Pancreas (tissue), 10 donors: Measurements from ENCODE around the gene FXN. TPM values are rescaled to one million over a fixed set of nuclear protein-coding genes. Genes with fewer than 3 reads are reported as not detected.
"Not testable (repeated sequence)": the region's sequence is repeated elsewhere in the genome, so short reads cannot be mapped to it uniquely, and the experiment has no call there.

Source experiments
- ATAC-seq, 4 donors: fragments of 200-7000 bp; cut with Tn5 transposase; one replicate each; pipeline versions ENCODE4 v1.8.0 to v1.9.1; 2020; ENCODE audit warnings: mild to moderate bottlenecking in 4 of 4, moderate library complexity in 4 of 4
- DNase-seq, 6 donors: peaks; one replicate each; pipeline ENCODE4 v3.0.0-alpha.2; 2020
- FAIRE-seq: peaks from 2 replicates; lab custom pipeline; 2012; peaks lifted over from hg19 to GRCh38; lab: Jason Lieb, UNC
- H3K27ac ChIP-seq, 4 donors: fragments of 200-600 bp; sonication (generic); 1 replicate in 3 of 4; 2 replicates in 1 of 4; pipeline versions ENCODE4 v1.5.0 to v1.8.0; 2020
- H3K27me3 ChIP-seq, 4 donors: fragments of 200-600 bp; one replicate each; pipeline ENCODE4 v1.8.0; 2021
- H3K36me3 ChIP-seq, 3 donors: fragments of 200-600 bp; sonication (generic) in 1 of 3; one replicate each; pipeline versions ENCODE4 v1.5.0 to v1.8.0; 2020 to 2021
- H3K4me1 ChIP-seq, 3 donors: fragments of 200-600 bp; one replicate each; pipeline ENCODE4 v1.8.0; 2021
- H3K4me3 ChIP-seq, 4 donors: fragments of 200-600 bp; sonication (generic) in 2 of 4; one replicate each; pipeline versions ENCODE4 v1.5.0 to v1.8.0; 2020 to 2021
- H3K9me3 ChIP-seq, 4 donors: fragments of 200-600 bp; one replicate each; pipeline ENCODE4 v1.8.0; 2021
- CTCF ChIP-seq, 4 donors: fragments of 200-600 bp; sonication (generic) in 3 of 4; IDR thresholded peaks; one replicate each; pipeline versions ENCODE4 v1.5.0 to v1.8.0; 2021; ENCODE audit warnings: antibody characterized with exemption in 4 of 4
- WGBS, 2 donors: extraction: QIAGEN DNeasy Blood & Tissue Kit; methylation state at CpG; one replicate each; pipeline ENCODE4 v1.1.7; 2013; 5-methylcytosine and 5-hydroxymethylcytosine counted together
- intact Hi-C, 3 donors: fragments of 100-400 bp; cut with DNase I; formaldehyde crosslinking; loops; one replicate each; pipeline versions ENCODE4 v1.11.1 to v1.14.2; 2022
- polyA plus RNA-seq, 2 donors: library from polyadenylated mRNA; stranded (reverse); fragments of 200-250 nt; gene quantifications; one replicate each; pipeline ENCODE4 v1.2.3, GENCODE V29; 2013
- total RNA-seq, 6 donors: library from RNA; stranded (reverse); fragmentation: NEBNext Ultra II Directional in 4 of 6; extraction: Animal tissue kit (Norgen Biotek cat#: 25700) in 4 of 6; gene quantifications; one replicate each; pipeline versions ENCODE4 v1.2.1 to v1.2.4, GENCODE V29; 2021 to 2023
- donor health status: healthy with polysubstance abuse.
- donor health status: DM: no; HTN: no; CAD: no; lungs with moderate emphysema.
- donor health status: DM: no; HTN: no; CAD: no.
- donor health status: control.
- donor health status: control.
- donor health status: Bipolar disorder and iron deficiency.
- donor health status: DM: yes; HTN: yes; CAD: no.
- donor health status: DM: no; HTN: no; CAD: no.
- donor health status: DM: no; HTN: no; CAD: no.
- donor health status: DM: yes; HTN: yes; CAD: no.

Gene FXN
- total and polyA plus RNA-seq, 8 donors: 6.2 to 12.0 (median 8.9) TPM

- Histone ChIP-seq H3K9me3 (no peaks in the 10 kb centered on the region), H3K36me3 (no peaks in the 10 kb centered on the region), H3K4me1 (peaks cover 0 to 14% (median 7%) of the 10 kb centered on the region in 3 donors), H3K27me3 (no peaks in the 10 kb centered on the region), H3K27ac (no peak overlapping the region), H3K4me3 (no peak overlapping the region)
- no peak for FAIRE-seq
- intact Hi-C loops: no loop called here
- TF ChIP-seq CTCF (IDR thresholded peaks at IDR 0.05): no peak
- WGBS, 2 donors: 73 to 80% methylated on average over 4 of the region's 4 CpGs
- ATAC-seq: no peak
- no peak for DNase-seq
Measured at GRCh38 chr9:69109152-69109551, 73.6 kb downstream of the FXN start.

- FAIRE-seq, H3K4me3 ChIP-seq, DNase-seq, H3K27me3 ChIP-seq, H3K9me3 ChIP-seq, ATAC-seq, H3K36me3 ChIP-seq, H3K4me1 ChIP-seq, intact Hi-C loops, H3K27ac ChIP-seq: not testable (repeated sequence)
- 96 to 98% methylated on average over 17 of the region's 17 CpGs for WGBS, 2 donors
Measured at GRCh38 chr9:69112646-69113045, 77.1 kb downstream of the FXN start.

- WGBS, 2 donors: 71 to 82% methylated on average over 1 of the region's 1 CpG
- Histone ChIP-seq H3K4me3 (no peak overlapping the region), H3K27me3 (no peaks in the 10 kb centered on the region), H3K27ac (no peak overlapping the region), H3K36me3 (no peaks in the 10 kb centered on the region), H3K9me3 (no peaks in the 10 kb centered on the region), H3K4me1 (peaks cover 4 to 5% (median 4%) of the 10 kb centered on the region in 3 donors)
- no peak for TF ChIP-seq CTCF (IDR thresholded peaks at IDR 0.05)
- FAIRE-seq (no peak), ATAC-seq (no peak), DNase-seq (no peak)
- intact Hi-C loops: no loop called here
Measured at GRCh38 chr9:69115621-69116020, 80.1 kb downstream of the FXN start.

- intact Hi-C loops: no loop called here
- DNase-seq: no peak
- peaks cover 4 to 8% (median 5%) of the 10 kb centered on the region in 3 donors for H3K4me1 ChIP-seq
- no peaks in the 10 kb centered on the region for H3K36me3 ChIP-seq
- no peak overlapping the region for H3K27ac ChIP-seq
- H3K27me3 ChIP-seq: no peaks in the 10 kb centered on the region
- H3K9me3 ChIP-seq: no peaks in the 10 kb centered on the region
- WGBS, 2 donors: 87 to 90% methylated on average over 11 of the region's 11 CpGs
- TF ChIP-seq CTCF (IDR thresholded peaks at IDR 0.05): no peak
- no peak for ATAC-seq
- FAIRE-seq: no peak
- no peak overlapping the region for H3K4me3 ChIP-seq
Measured at GRCh38 chr9:69118656-69119055, 83.1 kb downstream of the FXN start.

- Histone ChIP-seq H3K4me1 (peaks cover 4 to 8% (median 5%) of the 10 kb centered on the region in 3 donors), H3K9me3 (no peaks in the 10 kb centered on the region), H3K27ac (peak overlapping the region; percentile 95 to 99 (median 98)), H3K27me3 (no peaks in the 10 kb centered on the region), H3K4me3 (peak overlapping the region; percentile 84 to 94 (median 88)), H3K36me3 (no peaks in the 10 kb centered on the region)
- DNase-seq (peak; percentile 89 to 96 (median 95)), ATAC-seq (peak; percentile 87 to 94 (median 90)), FAIRE-seq (no peak)
- WGBS, 2 donors: 7 to 8% methylated on average over 26 to 27 of the region's 27 CpGs
- intact Hi-C loops: no loop called here
- TF ChIP-seq CTCF (IDR thresholded peaks at IDR 0.05): no peak
Measured at GRCh38 chr9:69120380-69121154, 85.0 kb downstream of the FXN start.
